Medulla oblongata (tissue), 1 donor: ENCODE data around the gene NEK6.

Experiments used
- DNase-seq: peaks from one replicate; pipeline ENCODE4 v3.0.0-alpha.2; 2015; ENCODE audit errors: extremely low spot score

Gene NEK6

DNA sequence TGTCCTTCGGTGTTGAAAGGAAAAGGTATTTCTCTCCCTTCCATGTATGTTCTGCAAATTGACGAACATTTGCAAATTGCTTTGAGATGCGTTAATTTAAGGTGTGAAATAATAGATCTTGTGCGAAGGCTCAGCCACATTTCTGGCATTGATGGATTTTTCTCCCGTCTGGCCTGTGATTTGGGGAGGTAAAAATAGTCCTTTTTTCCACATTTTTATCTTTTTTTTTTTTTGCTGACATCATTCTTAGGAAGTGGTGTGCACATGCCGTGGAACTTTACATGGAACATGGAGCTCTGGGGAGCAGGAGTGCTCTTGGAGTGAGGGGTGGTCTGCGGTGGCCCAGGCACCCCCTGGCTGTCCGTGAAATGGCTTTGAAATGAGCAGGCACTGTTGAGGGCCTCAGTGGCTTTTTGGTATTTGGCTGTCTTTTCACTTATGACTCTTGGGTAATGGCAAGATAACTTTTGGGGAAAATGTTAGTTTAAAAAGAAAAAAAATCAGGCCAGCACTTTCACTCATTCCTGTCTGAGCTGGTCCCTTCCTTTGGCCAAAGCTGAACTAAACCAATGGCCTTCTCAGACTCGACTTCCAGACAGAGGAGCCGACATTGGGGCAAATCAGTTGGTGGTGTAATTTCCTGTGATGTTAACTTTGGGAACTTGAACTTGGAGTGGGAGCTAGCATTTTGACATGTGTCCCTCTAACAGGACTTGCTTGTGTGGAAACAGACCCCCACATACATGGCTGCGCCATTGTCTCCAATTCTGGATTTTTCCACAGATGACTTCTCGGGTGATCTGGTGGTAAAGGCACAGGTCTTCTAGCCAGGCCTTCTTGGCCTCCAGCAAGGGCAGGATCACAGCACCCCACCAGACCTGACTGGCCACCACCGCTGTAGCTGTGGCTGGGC lies 4.2 kb downstream of the NEK6 start:
- no peak for DNase-seq

DNA sequence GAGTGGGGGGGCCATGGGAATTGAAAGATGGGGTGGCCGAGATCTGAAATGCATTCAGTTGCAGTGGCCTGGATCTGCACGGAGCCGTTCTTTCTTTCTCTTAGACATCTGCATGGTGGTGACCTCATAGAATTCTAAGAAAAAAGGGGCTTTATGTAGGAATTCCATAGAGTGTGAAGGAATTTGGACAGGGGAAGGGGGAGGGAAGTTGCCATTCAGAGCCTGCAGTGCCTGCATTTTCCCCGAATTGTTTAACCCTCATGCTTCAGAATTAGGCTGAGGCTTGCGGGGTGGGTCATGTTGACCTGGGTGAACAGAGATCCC lies 4.9 kb downstream of the NEK6 start:
- no peak for DNase-seq

DNA sequence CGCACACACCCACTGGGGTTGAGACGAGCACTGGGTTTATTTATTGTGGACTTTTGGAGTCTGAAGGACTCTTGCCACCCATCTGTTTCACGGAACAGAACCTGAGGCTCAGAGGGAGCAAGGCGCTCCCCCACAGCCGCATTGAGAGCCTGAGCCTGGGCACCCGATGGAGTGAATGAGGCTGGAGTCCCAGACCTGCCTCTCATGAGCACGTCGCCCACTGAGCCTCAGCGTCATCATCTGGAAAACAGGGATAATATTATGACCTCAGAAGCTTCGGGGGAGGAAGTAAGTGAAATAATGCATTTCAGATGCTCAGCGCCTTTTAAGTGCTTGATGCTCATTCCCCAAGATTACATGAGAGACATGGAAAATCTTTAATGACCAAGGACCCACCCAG lies 5.5 kb downstream of the NEK6 start:
- no peak for DNase-seq

DNA sequence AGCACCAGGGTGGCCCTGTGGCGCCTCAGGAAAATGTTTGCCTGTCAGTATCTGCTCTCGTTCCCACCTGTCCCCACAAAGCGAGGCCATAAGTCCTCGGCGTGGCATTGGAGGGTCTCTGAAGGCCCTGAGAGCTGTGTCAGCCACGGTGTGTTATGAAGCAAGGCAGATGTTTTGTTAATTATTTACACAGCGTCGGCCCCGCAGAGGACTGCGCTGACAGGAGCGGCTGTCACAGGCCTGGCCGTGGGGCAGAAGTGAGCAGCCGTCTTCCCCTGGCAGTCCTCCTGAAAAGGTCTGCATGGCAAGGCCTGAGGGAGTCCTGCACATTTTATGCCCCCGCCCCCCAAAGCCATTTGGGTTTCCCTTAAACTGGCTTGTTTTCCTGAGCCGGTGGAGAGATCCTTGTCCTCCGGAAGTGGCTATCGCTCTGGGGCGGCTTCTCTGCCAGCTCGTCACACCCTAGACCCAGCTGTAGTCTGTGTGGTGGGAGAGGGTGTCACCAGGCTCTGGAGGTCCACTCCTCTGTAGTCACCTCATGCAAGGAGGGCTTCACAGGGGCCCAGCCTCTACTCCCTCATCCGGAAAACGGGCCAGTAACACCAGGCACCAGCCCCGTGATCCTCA lies 6.2 kb downstream of the NEK6 start:
- no peak for DNase-seq

DNA sequence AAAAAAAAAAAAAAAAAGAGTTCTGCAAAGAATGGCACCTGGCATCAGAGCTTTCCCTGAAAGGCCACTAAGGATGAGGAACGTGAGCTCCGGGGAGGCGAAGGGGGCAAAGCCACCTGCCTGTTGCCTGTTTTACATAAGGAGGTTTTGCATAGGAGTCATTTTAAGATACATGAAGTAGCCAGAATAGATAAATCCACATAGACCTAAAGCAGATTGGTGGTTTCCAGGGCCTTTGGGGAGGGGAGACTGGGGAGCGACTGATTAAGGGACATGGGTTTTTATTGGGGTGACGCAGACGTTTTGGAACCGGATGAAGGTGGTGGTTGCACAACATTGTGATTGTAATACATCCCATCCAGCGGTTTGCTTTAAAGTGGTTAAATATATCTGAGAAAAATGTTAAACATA lies 7.1 kb downstream of the NEK6 start:
- DNase-seq: no peak

DNA sequence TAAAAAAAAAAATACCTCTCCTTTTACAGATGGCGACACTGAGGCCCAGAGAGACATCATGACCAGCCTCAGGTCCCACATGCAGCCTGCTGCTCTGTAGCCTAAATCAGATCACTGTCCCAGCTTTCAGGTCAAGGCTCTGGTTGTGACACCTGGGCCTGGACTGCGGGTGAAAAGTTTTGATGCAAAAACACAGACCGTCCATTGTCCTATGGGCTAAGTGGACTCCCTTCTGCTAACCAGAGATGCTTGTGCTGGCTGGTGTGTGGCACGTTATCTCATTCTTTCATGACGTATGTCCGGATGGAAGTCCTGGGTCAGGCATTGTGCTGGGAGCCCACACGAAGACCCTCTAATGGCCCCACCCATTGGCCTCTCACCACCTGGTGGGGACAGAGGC lies 7.8 kb downstream of the NEK6 start:
- no peak for DNase-seq

DNA sequence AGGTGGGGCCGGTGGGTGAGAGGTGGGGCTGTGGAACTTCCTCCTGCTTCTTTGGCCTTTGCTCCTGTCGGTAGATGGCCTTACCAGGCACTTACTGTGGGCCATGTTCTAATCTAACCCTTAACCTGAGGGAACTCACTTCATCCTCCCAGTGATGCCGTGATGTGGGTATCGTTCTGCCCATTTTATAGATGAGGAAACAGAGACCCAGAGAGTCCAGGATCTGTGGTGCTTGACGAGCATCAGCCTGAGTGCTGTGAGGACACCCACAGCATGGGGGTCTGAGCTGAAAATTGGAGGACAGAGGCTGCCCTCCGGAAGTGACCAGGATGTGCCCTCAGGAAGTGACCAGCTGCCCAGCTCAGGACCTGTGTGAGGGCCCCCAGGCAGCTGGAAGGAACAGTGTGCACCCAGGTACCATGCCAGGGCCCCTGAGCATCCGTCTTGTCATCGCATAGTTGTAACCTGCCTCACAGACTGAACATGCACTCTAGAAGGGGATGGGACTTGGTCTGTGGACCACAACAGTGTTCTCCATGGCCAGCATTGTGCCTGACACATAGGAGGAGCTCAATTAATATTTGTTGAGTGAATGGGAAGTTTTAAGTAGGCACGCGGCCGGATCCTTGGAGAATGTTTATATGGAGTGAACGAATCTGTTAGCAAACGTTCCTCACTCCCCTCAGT lies 8.5 kb downstream of the NEK6 start:
- DNase-seq: no peak

DNA sequence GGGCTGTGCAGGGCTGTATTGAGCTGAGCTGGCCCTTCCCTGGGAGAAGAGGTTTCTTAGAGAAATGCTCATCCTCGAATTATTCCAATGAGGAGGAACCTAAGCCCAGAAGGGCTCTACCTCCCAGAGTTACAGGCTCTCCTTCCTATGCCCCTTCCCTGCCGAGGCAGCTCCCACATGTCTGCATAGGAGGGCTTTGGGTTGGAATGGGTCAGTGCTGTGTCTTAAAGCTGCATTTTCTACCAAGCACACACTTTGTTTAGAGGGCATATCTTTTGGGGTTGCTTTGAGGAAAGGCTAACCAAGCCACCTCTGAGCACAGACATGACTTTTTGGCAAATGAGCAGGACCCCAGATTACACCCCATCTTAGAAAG lies 9.1 kb downstream of the NEK6 start:
- DNase-seq: no peak

DNA sequence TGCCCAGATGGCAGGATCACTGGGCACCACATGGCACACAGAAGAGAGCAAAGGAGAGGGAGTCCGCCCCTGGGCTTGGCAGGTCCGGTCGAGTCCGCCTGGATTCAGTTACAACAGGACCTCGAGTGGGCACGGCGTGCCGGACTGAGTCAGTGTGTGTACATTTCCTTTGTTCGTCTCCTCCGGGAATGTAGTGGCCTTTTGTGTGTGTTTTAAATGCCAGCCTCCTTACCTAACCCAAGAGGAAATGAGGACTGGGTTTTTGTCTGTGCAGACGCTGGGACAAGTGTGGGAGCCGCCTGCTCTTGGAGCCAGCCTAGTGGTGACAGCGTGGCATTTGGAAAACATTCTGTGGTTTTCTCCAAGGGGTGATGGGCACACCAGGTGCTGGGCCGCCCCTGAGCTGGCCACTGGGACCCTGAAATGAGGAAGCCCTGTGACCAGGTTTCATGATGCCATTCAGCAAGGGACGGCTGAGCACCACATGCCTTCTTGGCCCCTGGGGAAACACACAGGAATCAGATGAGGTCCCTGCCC lies 9.6 kb downstream of the NEK6 start:
- peak; percentile 81 for DNase-seq

DNA sequence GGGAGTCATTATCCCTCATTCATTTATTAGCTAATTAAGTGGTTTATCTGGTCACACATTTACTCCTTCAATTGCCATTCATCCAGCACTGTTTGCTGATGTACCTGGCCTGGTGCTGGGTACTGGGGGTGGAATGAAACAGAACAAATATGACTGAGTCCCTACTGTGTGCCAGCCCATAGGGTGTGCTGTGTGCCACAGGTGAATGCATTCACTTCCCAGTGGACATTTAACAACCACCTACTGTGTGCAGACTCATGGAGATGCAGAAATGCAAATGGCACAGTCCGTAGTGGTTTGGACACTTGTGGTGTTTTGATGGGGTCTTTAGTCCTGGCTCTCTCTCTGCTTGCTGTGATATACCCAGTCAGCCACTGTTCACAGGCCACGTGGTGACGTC lies 10.5 kb downstream of the NEK6 start:
- no peak for DNase-seq

DNA sequence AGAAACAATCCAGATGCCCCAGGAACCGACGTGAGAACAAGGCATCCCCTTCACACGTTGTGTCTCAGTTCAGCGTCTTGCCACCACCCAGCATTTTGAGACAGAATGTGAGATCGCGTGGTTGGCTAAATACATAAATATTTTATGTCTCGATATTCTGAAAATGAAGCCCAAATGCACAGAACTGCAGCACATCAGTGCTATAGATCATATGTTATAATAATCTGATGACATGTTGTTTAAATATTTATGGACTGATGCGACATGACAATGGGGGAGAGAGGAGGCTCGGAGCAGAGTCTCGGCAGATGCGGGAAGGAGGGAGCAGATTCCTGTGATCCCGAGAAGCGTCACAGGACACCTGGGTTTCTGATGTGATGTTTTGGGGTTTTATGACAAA lies 10.9 kb downstream of the NEK6 start:
- DNase-seq: no peak

DNA sequence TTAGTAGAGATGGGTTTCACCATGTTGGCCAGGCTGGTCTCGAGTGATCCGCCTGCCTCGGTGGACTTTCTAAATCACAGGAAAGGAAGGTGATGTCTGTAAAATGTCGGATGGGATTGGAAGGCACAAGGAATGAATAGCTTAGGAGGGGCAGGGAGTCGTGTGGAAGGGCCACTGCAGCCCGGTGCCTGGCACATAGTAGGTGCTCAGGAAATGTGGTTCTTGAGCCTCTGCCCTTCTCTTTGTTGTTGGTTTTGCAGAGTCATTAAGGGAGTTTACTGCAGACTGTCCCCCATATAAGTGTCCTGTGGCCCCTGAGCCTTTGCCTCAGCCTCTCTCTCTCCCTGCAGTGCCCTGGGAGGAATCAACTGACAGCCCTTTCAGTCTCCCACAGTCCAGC lies 11.8 kb downstream of the NEK6 start:
- DNase-seq: no peak

DNA sequence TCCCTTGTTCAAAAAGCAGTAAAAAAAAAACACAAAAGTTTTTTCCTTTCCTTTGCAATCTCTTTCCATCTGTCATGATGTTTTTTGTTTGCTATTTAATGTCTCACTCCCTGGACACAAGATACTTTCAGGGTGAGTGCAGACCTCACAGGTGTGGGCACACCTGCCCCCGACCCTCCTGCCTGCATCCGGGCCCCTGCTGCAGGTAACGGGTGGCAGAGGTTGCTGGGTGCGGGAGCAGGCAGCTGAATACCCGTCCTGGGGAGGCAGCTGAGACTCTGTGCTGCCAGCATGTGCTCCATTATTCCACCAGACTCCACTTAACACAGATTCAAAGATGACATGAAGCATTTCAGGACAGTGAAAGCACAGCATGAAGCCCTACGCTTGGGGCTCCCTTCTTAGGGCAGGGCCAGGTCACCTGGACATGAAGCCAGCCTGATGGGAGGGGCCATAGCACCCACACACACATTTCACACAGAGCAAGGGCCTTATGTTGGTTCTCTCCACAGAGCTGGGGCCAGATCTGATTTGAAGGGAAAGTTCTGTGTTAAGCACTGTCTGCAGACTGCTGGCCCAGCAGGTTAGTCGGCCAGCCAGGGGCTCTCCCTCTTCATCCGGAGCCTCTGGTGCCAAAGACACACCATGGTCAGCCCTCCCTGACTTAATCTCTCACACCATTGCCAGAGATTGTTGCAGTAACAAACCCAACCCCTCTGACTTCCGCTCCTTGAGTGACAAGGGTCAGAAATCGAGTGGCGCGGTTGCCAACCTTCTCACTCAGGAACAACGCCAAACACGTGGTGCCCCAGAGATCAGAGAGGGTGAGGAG lies 13.0 kb downstream of the NEK6 start:
- DNase-seq: no peak

DNA sequence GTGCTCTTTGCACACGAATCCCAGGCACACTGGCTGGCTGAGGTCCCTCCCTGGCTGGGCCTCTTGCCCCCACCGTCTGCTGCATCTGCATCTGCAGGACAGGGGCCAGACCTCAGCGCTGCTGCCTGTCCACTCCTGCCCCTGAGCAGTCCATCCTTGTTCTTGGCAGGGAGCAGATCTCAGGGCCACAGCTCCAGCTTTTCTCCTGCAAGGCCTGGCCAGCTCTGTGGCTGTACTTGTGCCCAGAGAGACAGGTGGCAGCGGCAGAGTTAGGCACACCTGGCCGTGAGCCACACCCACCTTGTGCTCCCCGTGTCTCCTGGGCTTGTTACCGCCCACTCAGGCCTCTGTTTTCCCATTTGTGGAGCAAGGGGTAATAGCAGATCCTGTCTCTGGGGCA lies 13.9 kb downstream of the NEK6 start:
- no peak for DNase-seq

DNA sequence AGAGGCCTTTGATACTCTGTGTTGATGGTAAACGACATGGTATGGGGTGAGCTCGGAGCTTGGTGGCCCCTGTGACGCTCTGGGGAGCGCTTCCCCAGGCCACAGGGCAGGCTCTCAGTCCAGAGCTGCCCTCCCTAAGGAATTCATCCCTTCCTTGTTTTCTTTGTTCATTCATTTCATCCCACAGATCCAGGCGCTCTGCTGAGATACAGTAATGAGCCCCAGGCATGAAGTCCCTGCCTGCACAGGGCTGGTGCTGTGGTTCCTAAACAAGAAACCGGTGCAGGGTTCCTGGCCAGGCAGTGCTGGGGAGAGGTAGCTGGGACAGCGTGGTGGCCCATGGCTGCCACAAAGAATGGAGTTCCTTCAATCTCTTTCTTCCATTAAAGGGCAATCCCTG lies 14.4 kb downstream of the NEK6 start:
- no peak for DNase-seq

DNA sequence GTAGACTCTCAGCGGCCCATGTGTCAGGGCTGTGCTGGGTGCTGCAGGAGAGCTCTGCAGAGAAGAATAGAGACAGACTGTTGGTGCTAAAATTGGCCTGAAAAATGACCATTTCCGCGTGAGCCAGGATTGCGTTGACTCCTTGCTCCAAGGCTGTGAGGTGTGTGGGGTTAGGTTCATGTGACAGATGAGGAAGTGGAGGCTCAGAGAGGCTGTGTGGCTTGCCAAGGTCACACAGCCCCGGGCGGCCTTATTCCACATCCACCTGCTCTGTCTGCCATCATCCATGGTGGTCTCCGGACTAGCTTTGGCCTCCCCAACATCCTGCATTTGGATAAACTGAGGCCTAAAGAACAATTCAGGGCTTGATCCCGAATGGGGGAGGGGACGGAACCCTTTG lies 15.2 kb downstream of the NEK6 start:
- DNase-seq: no peak

DNA sequence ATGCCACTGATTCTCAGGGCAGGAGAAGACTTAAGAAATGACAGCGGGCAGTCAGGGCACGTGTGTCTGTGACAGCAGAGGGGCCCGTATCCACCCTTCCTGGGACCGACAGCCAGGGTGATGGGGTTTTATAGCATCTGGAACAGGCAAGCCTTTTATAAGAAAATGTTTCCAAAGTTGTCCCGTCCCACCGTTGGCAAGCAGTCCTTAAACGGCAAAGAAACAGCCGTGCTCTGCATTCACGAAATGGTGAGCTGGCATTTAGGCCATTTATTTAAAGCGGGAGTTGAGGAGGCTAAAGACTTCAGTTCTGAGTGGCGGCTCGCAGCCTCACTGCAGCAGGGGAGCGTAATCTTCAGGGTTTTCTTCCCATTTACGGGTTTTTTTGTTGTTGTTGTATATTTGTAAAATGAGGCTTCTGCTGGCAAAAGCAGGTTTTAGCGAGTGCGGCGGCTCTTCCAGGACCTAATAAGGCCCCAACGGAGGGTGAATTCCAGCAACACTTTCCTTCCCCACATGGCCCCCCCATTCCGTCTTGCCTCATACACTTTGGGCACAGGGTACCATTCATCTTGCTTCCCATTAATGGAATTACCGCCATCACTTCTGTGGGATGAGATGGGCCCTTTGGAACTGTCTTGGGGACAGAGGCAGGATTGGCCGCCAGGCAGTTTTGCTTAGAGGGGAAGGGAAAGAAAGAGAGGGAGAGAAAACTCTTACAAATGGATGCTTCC lies 15.8 kb downstream of the NEK6 start:
- no peak for DNase-seq

DNA sequence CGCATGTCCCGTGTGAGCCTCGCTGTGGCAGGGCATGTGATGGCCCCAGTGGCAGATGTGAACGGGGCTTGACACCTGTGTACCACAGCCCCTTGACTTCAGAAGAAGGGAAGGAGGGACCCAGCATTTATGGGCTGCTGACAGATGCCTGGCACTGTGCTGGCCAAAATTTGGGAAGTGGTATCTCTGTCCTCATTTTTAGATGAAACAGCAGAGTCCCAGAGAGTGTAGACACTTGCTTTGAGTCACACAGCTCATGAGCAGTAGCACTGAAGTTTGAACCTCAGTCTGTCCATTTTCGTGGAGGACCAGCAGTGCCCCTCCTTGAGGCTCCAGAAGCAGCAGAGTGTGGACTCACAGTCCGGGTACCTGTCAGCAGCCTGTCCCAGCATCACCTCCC lies 16.5 kb downstream of the NEK6 start:
- DNase-seq: no peak

DNA sequence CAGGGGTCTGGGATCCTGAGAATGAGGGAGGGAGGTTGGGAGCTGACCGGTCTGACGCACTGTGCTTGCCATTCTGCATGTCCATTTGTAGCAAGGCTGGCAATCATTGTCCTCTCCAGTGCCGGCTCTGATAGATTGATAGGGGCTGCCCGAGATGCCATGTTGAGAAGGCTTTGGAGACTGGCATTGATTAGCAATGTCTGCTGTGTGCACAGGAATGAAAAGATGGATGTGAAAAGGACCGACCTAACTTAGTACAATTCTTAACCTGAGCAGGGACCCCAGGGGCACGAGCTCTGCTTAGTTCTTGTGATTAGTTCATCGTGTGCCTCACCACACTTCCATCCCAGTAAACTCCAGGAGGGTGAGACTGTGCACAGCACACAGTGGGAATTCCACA lies 17.0 kb downstream of the NEK6 start:
- DNase-seq: no peak

DNA sequence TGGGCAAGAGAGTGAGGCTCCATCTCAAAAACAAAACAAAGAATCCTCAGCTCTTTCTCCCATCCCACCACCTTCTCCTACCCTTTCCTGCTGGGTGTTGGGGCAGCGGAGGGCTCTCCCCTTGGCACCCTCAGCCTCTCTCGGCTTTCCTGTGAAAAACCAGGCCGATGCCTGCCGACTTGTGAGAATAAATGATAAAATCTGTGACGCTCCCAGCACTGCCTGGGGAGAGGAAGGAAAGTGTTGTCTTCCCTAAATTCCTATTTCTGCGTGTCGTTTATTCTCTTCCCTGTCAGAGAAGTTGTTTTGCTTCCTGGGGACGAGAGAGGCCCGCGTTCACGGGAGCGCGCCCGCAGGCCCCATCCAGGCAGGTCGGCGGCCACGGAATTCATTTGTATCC lies 19.7 kb downstream of the NEK6 start:
- DNase-seq: no peak

DNA sequence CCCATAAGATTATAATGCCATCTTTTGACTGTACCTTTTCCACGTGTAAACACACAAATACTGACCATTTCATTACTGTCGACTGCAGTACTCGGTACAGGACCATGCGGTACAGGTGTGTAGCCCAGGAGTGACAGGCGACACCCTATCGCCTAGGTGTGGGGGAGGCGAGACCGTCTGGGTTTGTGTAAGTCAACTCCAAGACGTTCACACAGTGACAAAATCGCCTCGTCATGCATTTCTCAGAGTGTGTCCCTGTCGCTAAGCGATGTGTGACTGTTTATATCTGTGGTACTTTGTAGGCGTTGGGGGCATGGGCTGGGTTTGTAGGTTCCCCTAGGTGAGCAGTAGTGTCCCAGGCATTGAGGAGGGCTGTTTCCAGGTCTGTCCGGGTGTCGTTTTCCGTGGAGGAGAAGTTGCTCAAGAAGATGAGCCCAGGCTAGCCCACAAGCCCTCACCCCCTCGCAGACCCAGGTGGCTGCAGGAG lies 20.3 kb downstream of the NEK6 start:
- no peak for DNase-seq
